ENCODE measurements around the gene LHX4. TPM values are rescaled to one million over a fixed set of nuclear protein-coding genes. Genes with fewer than 3 reads are reported as not detected.
A peak's percentile ranks its signal among the peaks of the same experiment; 100 is the strongest.

LHX4 gene
- total RNA-seq, 1 experiment from 2014 or later: 0.28 TPM

- no peak for DNase-seq (ENCODE audit: low spot score)
These were observed 4.7 kb upstream of the LHX4 start for GRCh38 chr1:180225403-180225802.

- DNase-seq (ENCODE audit: low spot score): no peak
These were observed 2.0 kb upstream of the LHX4 start for GRCh38 chr1:180227861-180228647.

- no peak for DNase-seq (ENCODE audit: low spot score)
These were observed 1.2 kb upstream of the LHX4 start for GRCh38 chr1:180228648-180229482.

GRCh38 chr1:180230416-180230790 is 339 bp downstream of the LHX4 start:
- peak; percentile 46 for DNase-seq (ENCODE audit: low spot score)

GRCh38 chr1:180230791-180231505 is 884 bp downstream of the LHX4 start:
- DNase-seq (ENCODE audit: low spot score): peak; percentile 69

GRCh38 chr1:180231506-180231921 is 1.4 kb downstream of the LHX4 start:
- DNase-seq (ENCODE audit: low spot score): peak; percentile 79

GRCh38 chr1:180231936-180232335 is 1.9 kb downstream of the LHX4 start:
- DNase-seq (ENCODE audit: low spot score): peak; percentile 17

- DNase-seq (ENCODE audit: low spot score): no peak
These were observed 2.5 kb downstream of the LHX4 start for GRCh38 chr1:180232521-180233043.

- DNase-seq (ENCODE audit: low spot score): no peak
These were observed 3.3 kb downstream of the LHX4 start for GRCh38 chr1:180233191-180234011.

GRCh38 chr1:180234369-180235076 is 4.5 kb downstream of the LHX4 start:
- no peak for DNase-seq (ENCODE audit: low spot score)

- no peak for DNase-seq (ENCODE audit: low spot score)
These were observed 5.0 kb downstream of the LHX4 start for GRCh38 chr1:180235077-180235501.

GRCh38 chr1:180235502-180236239 is 5.6 kb downstream of the LHX4 start:
- DNase-seq (ENCODE audit: low spot score): no peak

- DNase-seq (ENCODE audit: low spot score): no peak
These were observed 6.8 kb downstream of the LHX4 start for GRCh38 chr1:180236698-180237509.

GRCh38 chr1:180237869-180238476 is 7.9 kb downstream of the LHX4 start:
- DNase-seq (ENCODE audit: low spot score): no peak

- no peak for DNase-seq (ENCODE audit: low spot score)
These were observed 8.6 kb downstream of the LHX4 start for GRCh38 chr1:180238675-180239074.

- DNase-seq (ENCODE audit: low spot score): no peak
These were observed 9.4 kb downstream of the LHX4 start for GRCh38 chr1:180239145-180240096.

All from HT-29 (cell line).